A673 (cell line): ENCODE measurements around the gene PON2. TPM values are rescaled to one million over a fixed set of nuclear protein-coding genes. Genes with fewer than 3 reads are reported as not detected.
A peak's percentile ranks its signal among the peaks of the same experiment; 100 is the strongest.

Experiments used
- BruUV-seq: library from RNA; stranded (reverse); fragments of 400-500 nt; replicated peaks from 2 replicates; lab custom pipeline; 2021; lab: Mats Ljungman, UMichigan
- CTCF ChIA-PET: fragments of 300-600 bp; sonication (Branson Sonifier 250); formaldehyde crosslinking; loops from one replicate; lab custom pipeline; 2022; ENCODE audit warnings: antibody characterized with exemption; lab: Charles Lee
- POLR2A ChIA-PET: fragments of 300-600 bp; sonication (Branson Sonifier 250); formaldehyde crosslinking; loops from one replicate; lab custom pipeline; 2022; ENCODE audit warnings: antibody characterized with exemption; ENCODE audit not compliant: low non-redundant PET; lab: Charles Lee
- DNase-seq: peaks from one replicate; pipeline ENCODE4 v3.0.0-alpha.2; 2015; ENCODE audit warnings: low spot score
- H3K27ac ChIP-seq: fragments of 200-600 bp; sonication (generic); 2 replicates; pipeline ENCODE4 v1.5.1; 2016; ENCODE audit warnings: mixed run types, low read depth, mild to moderate bottlenecking, mixed read lengths, antibody characterized with exemption, low read length; ENCODE audit not compliant: poor library complexity, severe bottlenecking
- H3K27me3 ChIP-seq: fragments of 200-600 bp; sonication (generic); replicated peaks from 2 replicates; pipeline ENCODE4 v1.6.1; 2017; ENCODE audit warnings: mixed run types, low read depth, mild to moderate bottlenecking, mixed read lengths, antibody characterized with exemption, low read length; ENCODE audit not compliant: insufficient read depth, poor library complexity
- H3K36me3 ChIP-seq: fragments of 200-600 bp; sonication (generic); 2 replicates; pipeline ENCODE4 v1.6.1; 2016; ENCODE audit warnings: mixed run types, mild to moderate bottlenecking, mixed read lengths, antibody characterized with exemption, low read length; ENCODE audit not compliant: insufficient read depth, poor library complexity, severe bottlenecking
- H3K4me1 ChIP-seq: fragments of 200-600 bp; sonication (generic); 2 replicates; pipeline ENCODE4 v1.6.1; 2017; ENCODE audit warnings: mixed run types, mild to moderate bottlenecking, mixed read lengths, antibody characterized with exemption, low read length; ENCODE audit not compliant: insufficient read depth, poor library complexity, severe bottlenecking
- H3K4me3 ChIP-seq: fragments of 200-600 bp; sonication (generic); 2 replicates; pipeline ENCODE4 v1.5.1; 2016; ENCODE audit warnings: low read depth, mixed run types, mild to moderate bottlenecking, mixed read lengths, low read length; ENCODE audit not compliant: poor library complexity, severe bottlenecking
- H3K9me3 ChIP-seq: fragments of 200-600 bp; sonication (generic); 2 replicates; pipeline ENCODE4 v1.6.1; 2016; ENCODE audit warnings: mixed run types, low read depth, mild to moderate bottlenecking, mixed read lengths, antibody characterized with exemption, low read length; ENCODE audit not compliant: poor library complexity, severe bottlenecking
- CTCF ChIP-seq: fragments of 300-800, 200-600 bp; sonication (generic); conservative IDR thresholded peaks from 2 replicates; pipeline ENCODE4 v1.5.1; 2017; ENCODE audit warnings: low read depth, mild to moderate bottlenecking, antibody characterized with exemption, low read length, moderate library complexity, mixed read lengths
- EZH2 ChIP-seq: fragments of 200-600 bp; sonication (generic); IDR thresholded peaks from 2 replicates; pipeline ENCODE4 v1.6.1; 2017; ENCODE audit warnings: borderline replicate concordance, low read depth, mild to moderate bottlenecking, mixed read lengths, antibody characterized with exemption, low read length; ENCODE audit not compliant: poor library complexity, severe bottlenecking
- intact Hi-C: fragments of 100-400 bp; cut with micrococcal nuclease; formaldehyde crosslinking; loops from one replicate; pipeline ENCODE4 v1.10.0; 2022; ENCODE audit not compliant: unreplicated experiment
- total RNA-seq: library from RNA; stranded (reverse); gene quantifications from 2 replicates; pipeline ENCODE4 v1.2.3, GENCODE V29; 2021

Gene PON2
- total RNA-seq, 1 experiment from 2014 or later = 67.6 TPM

- POLR2A ChIA-PET = no interaction called here
- CTCF ChIA-PET = no interaction called here
- DNase-seq = no peak
These were observed 67.2 kb downstream of the PON2 start for GRCh38 chr7:95367606-95368005.

GRCh38 chr7:95365151-95365550, 69.7 kb downstream of the PON2 start:
- CTCF ChIA-PET = no interaction called here
- intact Hi-C loops = no loop called here

More at GRCh38 chr7:95367606-95368005, 67.2 kb downstream of the PON2 start:
- no peaks in the 10 kb centered on the region for H3K9me3 ChIP-seq
- intact Hi-C loops = no loop called here
- TF ChIP-seq CTCF (no peak), EZH2 (no peak)
- no peak overlapping the region for H3K27ac ChIP-seq
- no peak overlapping the region for H3K4me3 ChIP-seq
- H3K4me1 ChIP-seq = no peaks in the 10 kb centered on the region
- no TSS peak for BruUV-seq
- H3K36me3 ChIP-seq = no peaks in the 10 kb centered on the region
- H3K27me3 ChIP-seq = no peaks in the 10 kb centered on the region

GRCh38 chr7:95357623-95358022, 77.2 kb downstream of the PON2 start:
- ChIA-PET CTCF (interaction anchor here (0.6 to 1.6 kb wide), 2 partner anchors 119 to 121 kb away, joined by 4 read pairs; no protein-coding TSS in a partner anchor), POLR2A (no interaction called here)
- H3K36me3 ChIP-seq = no peaks in the 10 kb centered on the region
- intact Hi-C loops = loop anchor here (1.0 kb wide), 1 partner anchor 120 kb away; no protein-coding TSS in a partner anchor
- no peaks in the 10 kb centered on the region for H3K27me3 ChIP-seq
- no peaks in the 10 kb centered on the region for H3K4me1 ChIP-seq
- TF ChIP-seq EZH2 (no peak), CTCF (peak; percentile 49)
- no peak overlapping the region for H3K4me3 ChIP-seq
- peak; percentile 12 for DNase-seq
- peaks cover 3% of the 10 kb centered on the region for H3K9me3 ChIP-seq
- BruUV-seq = no TSS peak
- H3K27ac ChIP-seq = no peak overlapping the region

More at GRCh38 chr7:95365151-95365550, 69.7 kb downstream of the PON2 start:
- no TSS peak for BruUV-seq
- DNase-seq = no peak
- Histone ChIP-seq H3K9me3 (no peaks in the 10 kb centered on the region), H3K4me3 (no peak overlapping the region), H3K36me3 (no peaks in the 10 kb centered on the region), H3K4me1 (no peaks in the 10 kb centered on the region), H3K27ac (no peak overlapping the region), H3K27me3 (no peaks in the 10 kb centered on the region)
- TF ChIP-seq CTCF = no peak
- no peak for TF ChIP-seq EZH2
- POLR2A ChIA-PET = no interaction called here

Other genes with a start within 250 kb of the PON2 start
- gene PON1, start 110.5 kb downstream of the PON2 start, total RNA-seq = not detected in 2 replicates
- not detected in 2 replicates for gene PON3, start 38.7 kb downstream of the PON2 start, total RNA-seq
- gene ASB4, start 50.9 kb upstream of the PON2 start, total RNA-seq = not detected in 2 replicates
- gene PDK4, start 161.5 kb upstream of the PON2 start, total RNA-seq = not detected in 2 replicates